GM12865 (cell line): ENCODE measurements around the gene PPM1L.
A peak's percentile ranks its signal among the peaks of the same experiment; 100 is the strongest.
"Not testable (repeated sequence)": the region's sequence is repeated elsewhere in the genome, so short reads cannot be mapped to it uniquely, and the experiment has no call there.

Source experiments
- DNase-seq: peaks from one replicate; pipeline ENCODE4 v3.0.0; 2010; ENCODE audit warnings: low read depth
- H3K4me3 ChIP-seq: 2 replicates; pipeline ENCODE4 v1.5.1; 2011; ENCODE audit warnings: mild to moderate bottlenecking, low read depth, low read length, control low read depth
- TF ChIP-seq, protein P1 (sequence below): IDR thresholded peaks from 2 replicates; pipeline ENCODE4 v1.5.1; 2011; ENCODE audit warnings: low read length, control low read depth, low read depth, inconsistent platforms; ENCODE audit not compliant: insufficient read depth; ENCODE audit errors: missing control alignments

Gene PPM1L

DNA sequence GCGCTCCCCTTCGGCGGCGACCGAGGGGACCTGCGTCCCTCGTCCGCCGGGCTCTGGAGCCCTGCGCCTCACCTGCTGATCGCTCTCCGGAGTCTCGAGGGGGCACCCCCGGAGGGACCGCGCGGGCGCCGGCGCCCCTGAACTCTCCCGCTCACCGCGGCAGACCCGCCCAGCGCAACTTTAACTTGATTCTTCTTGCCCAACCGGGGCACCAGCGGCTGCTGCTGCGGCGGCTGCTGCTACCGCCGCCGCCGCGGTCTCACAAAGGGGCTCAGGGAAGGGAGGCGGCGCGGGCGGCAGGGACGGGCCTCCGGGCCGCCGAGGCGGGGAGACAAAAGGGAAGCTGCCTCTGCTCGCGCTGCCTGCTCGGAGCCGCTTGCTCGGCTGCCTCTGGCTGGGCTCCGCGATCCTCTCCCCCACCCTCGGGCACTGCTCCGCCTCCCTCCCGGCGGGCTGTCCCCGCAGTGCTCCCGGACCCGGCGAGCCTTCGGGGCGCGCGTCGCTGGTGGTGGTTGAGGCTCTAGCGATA is at the start of gene PPM1L:
PPM1L (plus strand) TSS at position 456 of the 529 bp plus-strand sequence.
- DNase-seq, result peak; percentile 63
- peak within 1 kb of the TSS; percentile 74 for H3K4me3 ChIP-seq
- TF ChIP-seq, protein P1, sequence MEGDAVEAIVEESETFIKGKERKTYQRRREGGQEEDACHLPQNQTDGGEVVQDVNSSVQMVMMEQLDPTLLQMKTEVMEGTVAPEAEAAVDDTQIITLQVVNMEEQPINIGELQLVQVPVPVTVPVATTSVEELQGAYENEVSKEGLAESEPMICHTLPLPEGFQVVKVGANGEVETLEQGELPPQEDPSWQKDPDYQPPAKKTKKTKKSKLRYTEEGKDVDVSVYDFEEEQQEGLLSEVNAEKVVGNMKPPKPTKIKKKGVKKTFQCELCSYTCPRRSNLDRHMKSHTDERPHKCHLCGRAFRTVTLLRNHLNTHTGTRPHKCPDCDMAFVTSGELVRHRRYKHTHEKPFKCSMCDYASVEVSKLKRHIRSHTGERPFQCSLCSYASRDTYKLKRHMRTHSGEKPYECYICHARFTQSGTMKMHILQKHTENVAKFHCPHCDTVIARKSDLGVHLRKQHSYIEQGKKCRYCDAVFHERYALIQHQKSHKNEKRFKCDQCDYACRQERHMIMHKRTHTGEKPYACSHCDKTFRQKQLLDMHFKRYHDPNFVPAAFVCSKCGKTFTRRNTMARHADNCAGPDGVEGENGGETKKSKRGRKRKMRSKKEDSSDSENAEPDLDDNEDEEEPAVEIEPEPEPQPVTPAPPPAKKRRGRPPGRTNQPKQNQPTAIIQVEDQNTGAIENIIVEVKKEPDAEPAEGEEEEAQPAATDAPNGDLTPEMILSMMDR, result no peak

GRCh38 chr3:160707187-160707794 is 48.7 kb upstream of the PPM1L start:
- H3K4me3 ChIP-seq, result no peak overlapping the region
- peak; percentile 52 for DNase-seq
- TF ChIP-seq, protein P1, result peak; percentile 41

GRCh38 chr3:160709477-160710182 is 46.4 kb upstream of the PPM1L start:
- no peak for DNase-seq

GRCh38 chr3:160713144-160713543 is 42.9 kb upstream of the PPM1L start:
- not testable (repeated sequence) for H3K4me3 ChIP-seq, DNase-seq

More at GRCh38 chr3:160709477-160710182, 46.4 kb upstream of the PPM1L start:
- TF ChIP-seq, protein P1, result no peak
- H3K4me3 ChIP-seq, result no peak overlapping the region

DNA sequence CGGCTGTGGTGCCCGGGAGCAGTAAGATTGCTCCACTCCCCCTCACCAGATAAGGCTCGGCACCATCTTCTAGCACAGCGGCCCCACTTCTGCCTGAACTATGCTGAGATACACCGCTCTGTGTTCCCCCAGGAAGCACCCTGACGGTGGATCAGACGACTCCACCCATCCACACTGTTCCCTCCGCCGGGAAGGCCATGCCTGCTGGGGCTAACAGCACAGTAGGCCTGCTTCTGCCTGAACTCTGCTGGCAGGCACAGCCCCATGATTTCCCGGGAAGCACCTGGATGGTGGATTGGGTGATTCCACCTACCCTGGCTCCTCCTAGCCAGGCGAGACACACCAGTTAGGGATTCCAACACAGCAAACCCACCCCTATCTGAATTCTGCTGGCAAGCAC is 36.3 kb upstream of the PPM1L start:
- TF ChIP-seq, protein P1, result no peak
- H3K4me3 ChIP-seq, result no peak overlapping the region

DNA sequence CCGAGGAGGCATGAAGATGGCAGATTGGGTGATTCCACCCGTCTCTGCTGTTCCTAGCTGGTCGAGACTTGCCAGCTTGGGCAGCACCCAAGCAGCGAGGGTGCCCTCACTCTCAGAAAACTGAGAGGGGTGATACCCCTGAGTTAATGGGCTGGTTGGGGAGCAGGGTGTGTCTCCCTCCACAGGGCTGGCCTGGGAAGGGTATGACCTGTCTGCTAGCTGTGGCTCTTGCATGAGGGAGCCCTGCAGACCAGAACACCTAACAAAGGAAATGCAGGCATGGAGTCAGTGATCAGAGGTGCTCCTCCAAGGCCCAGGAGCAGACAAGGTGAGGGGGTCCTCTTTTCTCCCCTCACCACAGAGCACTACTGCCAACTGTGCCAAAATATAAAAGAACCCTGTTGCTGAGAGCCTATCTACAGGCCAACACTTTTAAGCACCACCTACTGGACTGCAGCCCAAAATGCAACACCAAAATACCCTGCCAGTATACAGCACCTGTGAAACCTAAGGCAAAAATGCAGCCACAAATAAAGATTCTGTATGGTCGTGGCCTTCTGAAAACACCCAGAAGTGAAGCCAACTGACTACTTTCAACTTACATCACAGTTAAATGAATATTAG is 35.8 kb upstream of the PPM1L start:
- DNase-seq, result peak; percentile 32

More for the DNA sequence above, 36.3 kb upstream of the PPM1L start:
- no peak for DNase-seq

More for the DNA sequence above, 35.8 kb upstream of the PPM1L start:
- H3K4me3 ChIP-seq, result no peak overlapping the region
- TF ChIP-seq, protein P1, result peak; percentile 30
